ENCODE data around the gene TH.

The TH gene

DNA sequence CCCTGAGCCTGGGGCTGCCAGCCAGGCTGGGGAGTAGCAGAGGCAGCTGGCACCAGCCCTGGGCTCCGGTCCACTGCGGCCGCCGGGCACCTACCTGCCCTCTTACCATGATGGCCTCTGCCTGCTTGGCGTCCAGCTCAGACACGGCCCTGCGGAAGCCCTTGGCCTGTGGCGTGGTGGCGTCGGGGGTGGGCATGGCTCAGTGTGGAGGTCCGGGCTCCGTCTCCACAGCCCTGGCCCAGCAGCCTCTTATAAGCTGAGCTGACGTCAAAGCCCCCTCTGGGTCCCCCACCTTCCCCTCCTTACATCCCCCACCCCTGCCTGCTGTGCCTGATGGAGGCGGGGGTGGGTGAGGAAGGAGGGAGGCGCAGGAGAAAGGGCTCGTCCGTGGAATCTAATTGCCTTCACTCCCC, at the start of gene TH:
TH (minus strand) TSS at position 225 of the 413 bp plus-strand sequence; CDS start at position 196, 29 bp downstream.
- no peak for FAIRE-seq

DNA sequence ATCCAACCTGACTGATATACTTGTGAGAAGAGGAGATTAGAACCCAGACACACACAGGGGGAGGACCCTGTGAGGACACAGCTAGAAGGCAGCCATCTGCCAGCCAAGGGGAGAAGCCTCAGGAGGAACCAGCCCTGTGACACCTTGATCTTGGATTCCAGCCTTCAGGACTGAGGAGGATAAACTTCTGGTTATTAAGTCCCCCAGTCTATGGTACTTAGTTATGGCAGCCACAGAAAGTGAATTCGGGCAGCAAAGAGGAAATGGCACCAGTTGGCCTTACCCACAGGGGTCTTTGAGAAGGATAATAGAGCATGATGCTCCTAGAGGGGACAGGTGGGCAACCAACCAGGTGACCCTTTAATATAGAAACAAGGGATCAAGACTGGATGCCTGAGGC, 49.4 kb upstream of the TH start:
- no peak for FAIRE-seq

DNA sequence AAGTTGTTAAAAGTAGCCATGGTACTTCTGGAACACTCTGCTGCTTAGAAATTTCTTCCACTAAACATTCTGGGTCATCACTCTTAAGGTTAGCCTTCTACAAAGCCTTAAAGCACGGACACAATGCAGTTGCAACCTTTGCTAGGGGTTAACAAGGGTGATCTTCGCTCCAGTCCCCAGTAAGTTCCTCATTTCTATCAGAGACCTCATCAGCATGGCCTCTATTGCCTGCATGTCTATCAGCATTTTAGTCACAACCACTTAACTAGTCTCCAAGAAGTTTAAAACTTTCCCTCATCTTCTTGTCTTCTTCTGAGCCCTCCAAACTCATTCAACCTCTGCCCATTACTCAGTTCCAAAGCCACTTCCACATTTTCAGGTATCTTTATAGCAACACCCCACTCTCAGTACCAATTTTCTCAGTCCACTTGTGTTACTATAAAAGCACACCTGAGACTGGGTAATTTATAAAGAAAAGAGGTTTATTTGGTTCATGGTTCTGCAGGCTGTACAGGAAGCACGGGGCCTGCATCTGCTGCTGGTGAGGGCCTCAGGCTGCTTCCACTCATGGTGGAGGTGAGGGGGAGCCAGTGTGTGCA, 48.7 kb upstream of the TH start:
- no peak for FAIRE-seq

DNA sequence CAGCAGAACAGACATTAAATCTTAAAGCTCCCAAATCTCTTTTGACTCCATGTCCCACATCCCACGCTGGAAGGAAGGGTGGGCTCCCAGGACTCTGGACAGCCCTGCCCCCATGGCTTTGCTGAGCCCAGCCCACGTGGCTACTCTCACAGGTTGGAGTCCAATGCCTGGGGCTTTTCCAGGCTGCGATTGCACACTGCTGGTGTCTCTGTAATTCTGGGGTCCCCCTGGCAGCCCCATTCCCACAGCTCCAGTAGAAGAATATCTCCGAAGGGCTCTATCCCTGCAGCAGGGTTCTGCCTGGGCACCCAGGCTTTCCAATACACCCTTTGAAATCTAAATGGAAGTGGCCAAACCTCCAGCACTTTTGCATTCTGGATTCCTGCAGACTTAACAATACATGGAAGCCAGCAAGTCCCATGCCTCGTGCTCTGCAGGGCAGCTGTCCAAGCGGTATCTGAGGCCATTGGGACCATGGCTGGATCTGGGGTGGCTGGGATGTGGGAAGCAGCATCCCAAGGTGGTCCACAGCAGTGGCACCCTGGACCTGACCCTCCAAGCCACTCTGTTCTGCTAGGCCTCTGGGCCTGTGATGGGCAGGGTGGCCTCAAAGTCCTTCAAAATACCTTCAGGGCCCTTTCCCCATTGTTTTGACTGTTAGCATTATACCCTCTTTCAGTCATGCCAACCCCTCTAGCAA, 47.9 kb upstream of the TH start:
- FAIRE-seq = no peak

DNA sequence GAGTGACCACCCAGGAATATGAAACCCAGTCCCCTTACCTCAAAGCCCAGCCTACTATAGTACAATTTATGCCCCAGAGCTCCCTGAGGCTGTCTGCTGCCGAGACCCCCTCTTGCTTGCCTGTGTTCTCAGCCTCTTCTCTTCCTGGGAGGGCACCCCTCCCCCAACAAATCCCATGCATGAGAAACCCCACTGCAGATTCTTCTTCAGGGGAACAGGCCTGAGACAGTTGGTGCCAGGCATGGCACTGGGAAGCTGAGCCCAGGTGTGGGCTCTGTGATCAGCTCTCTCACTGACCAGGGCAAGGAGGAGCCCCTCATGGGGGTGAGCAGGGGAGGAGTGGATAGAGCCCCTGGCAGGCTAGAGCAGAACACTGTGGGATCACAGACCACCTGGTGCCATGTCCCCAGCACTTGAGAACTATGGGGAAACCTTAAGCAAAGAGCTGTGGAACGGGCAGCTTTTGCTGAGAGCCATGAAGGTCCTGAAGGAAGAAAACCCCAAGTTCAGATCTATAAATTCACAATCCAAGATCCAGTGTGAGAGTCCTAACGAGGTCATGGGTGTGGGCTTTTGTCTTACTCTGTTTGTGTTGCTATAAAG, 46.5 kb upstream of the TH start:
- FAIRE-seq = no peak

DNA sequence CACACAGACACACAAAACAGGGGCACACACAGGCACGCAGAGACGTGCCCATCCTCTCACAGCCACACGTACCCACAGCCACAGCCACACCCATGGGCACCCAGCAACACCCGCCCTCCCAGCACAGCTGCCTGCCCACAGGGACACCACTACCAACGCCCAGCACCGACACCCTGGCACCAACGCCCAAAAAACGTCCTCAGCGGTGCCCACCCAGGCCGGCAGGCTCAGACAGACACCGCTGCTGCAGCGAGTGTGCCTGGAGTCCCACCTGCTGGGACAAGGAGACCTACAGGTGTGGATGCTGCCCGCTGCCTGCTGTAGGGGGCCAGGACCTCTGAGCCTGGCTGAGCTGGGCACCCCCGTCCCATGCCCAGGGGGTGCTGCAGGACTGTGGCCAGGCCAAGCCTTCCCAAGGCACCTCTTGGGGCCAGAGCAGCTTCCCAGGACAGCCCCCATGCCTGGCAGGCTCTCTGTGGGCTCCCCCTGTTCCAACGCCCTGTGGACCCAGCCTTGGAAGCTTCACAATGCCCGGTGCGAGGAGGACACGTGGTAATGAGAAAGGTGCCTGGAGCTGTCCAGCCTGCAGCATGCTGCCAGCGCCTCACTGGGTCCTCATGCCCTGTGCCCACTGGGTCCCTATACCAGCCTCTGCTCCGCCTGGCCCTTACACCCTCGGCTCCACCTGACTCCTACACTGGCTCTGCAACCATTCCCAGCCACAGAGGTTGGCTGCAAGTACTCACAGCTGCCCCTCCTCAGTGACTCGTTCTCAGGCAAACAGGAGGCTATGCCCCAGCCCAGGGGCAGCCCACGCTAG, 45.8 kb upstream of the TH start:
- no peak for FAIRE-seq

DNA sequence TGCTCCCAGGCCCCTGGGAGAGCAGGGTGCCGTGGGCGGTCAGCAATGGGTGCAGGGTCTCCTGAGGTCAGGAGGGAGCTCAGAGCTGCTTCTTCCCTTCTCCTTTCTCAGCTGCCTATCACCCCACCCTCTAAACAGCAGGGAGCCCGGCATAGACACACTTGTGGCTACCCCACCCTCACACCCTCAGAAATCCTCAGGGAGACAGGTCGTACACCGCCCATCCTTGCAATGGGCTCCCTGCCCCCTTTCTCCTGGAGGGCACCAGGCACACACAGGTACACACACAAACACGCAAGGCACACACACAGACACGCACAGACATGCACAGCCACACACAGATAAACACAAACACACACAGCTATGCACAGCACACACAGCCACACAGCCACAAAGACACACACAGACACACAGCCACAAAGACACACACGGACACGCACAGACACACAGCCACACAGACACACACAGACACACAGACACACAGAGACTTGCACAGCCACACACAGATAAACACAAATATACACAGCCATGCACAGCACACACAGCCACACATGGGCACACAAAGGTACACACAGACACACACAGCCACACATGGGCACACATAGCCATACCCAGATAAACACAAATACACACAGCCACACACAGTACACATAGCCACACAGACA, 44.9 kb upstream of the TH start:
- FAIRE-seq = no peak

DNA sequence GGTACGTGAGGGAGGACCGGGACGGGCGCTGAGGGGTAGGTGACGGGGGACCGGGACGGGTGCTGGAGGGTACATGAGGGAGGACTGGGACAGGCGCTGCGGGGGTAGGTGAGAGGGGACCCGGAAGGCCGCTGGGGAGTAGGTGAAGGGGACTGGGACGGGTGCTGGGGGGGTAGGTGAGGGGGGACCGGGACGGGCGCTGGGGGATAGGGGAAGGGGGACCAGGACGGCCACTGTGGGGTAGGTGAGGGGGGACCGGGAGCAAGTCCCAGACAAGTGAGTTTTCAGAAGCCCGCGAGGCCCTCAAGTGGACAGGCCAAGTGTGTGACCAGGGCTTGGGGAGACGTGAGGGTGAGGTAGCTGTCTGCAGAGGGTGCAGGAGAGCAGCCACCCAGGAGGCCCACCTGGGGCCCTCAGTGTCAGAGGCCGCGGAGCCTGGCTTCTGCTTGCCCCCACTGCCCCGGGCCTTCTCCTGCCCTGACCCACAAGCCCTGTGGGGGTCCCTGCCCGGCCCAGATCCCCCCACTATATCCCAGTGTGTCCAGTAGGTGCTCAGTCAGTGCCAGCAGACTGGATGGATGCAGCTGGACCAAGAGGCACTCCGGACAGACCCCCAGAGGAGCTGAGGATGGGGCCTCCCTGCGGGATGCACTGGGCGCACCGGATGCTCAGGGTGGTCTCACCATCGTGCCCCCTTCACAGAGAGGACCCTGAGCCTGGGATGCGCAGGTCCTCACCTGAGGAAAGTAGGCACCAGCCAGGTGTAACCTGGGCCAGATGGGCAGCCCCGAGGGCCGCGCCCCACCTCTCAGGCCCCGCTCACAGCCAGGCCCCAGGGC, 44.2 kb upstream of the TH start:
- no peak for FAIRE-seq

DNA sequence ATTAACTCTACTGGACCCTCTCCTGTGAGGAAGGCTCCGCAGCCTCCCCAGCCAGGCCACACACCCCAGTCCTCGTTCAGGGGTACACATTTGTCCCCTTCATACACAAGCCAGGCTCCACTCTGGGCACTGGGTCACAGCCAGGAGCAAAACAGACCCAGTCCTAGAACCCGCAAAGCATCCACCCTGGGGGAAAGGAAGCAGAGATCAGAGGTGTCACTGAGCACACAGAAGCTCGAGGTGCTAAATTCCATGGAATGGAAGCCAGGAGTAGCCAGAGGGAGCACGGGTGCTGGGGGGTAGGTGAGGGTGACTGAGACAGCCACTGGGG, 43.6 kb upstream of the TH start:
- FAIRE-seq = no peak

DNA sequence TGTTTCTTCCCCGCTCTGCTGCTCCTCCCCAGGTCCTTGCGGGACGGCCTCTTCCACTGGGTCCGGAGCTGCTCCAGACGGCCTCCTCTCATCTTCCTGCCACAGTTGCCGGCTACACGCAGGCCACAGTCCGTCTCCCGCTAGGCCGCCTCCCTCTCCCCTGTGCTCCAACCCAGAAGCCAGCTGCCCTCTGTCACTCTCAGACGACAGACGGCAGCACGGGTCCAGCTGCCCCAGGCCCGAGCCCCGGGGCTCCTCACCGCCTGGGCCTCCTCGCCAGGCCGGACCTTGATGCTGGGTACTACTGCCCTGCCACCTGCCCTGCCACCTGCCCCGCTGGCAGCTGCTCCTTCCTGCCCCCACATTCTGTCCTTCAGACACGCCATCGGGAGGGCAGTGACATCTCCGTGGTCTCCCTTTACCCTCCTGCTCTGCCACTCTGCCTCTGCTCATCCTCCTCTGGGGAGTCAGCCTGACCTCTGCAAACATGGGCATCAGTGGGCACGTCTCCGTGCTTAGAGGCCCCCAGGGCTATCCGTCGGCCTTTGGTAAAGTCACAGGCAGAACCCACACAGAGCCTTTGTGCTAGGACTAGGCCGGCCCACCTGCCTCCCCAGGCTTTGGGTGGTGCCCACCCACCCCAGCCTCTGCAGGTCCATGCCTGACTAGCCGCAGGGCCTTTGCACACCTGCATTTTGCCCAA, 43.1 kb upstream of the TH start:
- FAIRE-seq = no peak

DNA sequence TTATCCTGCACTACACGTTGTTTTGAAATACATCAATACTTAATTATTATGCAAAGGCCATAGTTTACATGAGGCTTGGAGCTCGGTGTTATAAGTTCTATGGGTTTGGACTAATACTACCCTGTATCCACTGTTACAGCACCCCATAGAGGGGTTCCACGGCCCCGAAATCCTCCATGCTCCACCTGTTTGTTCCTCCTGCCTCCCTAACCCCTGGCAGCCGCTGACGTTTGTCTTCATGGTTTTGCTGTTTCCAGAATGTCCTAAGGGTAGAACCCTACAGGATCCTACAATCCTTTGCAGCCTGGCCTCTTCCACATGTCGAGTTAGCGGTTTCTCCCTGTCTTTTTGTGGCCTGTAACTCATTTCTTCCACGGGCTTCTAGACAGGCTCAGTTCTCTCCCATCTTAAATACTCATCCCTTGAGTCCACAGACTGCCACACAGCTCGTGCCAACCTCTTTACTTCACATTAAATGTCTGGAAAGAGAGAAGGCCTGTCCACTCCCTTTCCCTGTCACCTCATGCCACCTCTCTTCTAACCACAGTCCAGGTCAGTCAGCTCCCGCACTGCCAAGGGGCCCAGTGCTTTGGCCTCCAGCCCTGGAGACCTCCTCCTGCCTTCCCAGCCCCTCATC, 42.4 kb upstream of the TH start:
- no peak for FAIRE-seq

DNA sequence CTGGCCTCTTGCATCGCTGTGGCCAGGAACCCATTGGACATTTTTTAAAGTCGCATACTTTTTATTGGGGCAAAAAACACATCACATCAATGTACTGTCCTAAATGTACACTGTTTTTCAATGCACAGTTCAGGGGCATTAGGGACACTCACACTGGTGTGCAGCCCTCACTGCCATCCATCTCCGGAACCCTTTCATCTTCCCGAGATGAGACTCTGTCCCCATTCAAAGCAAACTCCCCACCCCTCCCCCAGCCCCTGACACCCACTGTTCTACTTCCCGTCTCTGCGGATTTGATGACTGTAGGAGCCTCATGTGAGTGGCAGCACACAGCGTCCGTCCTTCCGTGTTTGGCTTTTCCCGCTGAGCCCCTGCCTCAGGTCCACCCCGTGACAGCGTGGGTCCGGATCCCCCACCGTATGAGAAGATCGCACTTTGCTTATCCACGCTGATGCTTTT, 41.8 kb upstream of the TH start:
- no peak for FAIRE-seq

DNA sequence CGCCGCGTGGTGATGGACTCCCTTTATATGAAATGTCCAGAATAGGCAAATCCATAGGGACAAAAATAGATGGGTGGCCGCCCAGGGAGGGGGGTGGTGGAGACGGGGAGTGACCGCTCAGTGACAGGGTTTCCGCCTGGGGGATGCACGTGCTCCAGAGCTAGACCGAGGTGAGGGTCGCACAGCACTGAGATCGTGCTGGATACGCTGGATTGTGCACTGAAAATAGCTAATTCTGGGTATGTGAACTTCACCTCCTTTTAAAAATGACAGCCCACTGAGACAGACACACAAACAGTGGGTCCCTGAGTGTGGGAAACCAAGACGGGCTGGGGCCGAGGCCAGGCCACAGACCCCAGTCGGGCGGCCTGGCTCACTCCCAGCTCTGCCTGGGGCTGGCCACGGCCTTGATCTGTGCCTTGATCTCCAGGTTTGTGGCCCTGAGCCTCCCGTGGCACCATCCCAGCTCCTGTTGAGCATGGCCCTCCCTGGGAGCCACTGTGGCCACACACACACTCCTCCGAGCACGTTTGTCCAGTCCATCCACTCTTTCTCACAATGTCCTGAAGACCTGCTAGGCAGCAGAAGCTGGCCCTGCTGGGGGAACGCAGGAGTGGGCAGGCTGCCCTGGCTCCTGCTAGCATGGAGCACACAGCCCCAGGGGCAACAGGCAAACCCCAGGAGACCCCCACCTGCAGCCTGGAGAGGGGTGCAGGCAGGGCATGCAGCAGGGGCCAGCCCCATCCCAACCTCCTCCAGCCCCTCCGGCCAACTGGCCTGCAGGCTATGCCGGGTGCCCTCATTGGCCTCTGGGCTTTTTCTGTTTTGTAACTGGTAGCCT, 41.0 kb upstream of the TH start:
- FAIRE-seq = no peak

DNA sequence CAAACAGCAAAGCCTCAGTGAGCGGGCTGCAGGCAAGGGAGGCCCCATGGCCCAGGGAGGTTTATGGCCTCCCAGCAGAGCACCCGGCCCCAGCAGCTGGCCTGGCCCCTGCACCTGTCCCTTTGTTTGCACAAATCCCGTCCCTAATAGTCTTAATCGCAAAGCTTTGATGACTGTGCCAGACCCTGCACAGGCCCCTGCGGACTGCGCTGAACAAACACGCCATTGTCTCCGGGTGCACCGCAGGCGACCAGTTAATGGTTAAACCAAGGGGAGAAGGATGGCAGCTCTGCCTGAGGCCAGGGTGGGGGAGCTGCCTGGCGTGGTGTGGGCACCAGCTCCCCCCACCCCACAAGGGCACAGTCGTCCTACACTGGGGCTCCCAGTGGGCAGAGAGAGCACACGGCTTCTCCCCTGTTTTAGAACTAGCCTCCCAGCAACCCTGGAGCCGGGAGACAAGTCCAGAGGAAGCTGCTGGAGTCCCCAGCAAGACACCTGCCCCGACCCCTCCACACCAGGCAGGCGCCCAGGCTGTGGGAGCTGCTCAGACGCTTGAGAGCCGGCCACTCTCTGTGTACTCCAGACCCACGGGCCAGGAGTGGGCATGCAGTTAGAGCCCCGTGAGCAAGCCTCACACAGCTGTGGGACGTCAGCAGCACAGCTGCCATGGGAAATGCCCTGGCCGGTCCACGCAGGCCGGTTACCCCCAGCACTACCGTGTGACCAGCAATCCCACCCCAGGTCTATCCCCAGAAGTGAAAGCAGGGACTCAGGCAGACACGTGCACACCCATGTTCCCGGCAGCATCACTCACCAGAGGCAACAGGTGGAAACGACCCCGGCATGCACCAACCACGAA, 39.7 kb upstream of the TH start:
- no peak for FAIRE-seq

DNA sequence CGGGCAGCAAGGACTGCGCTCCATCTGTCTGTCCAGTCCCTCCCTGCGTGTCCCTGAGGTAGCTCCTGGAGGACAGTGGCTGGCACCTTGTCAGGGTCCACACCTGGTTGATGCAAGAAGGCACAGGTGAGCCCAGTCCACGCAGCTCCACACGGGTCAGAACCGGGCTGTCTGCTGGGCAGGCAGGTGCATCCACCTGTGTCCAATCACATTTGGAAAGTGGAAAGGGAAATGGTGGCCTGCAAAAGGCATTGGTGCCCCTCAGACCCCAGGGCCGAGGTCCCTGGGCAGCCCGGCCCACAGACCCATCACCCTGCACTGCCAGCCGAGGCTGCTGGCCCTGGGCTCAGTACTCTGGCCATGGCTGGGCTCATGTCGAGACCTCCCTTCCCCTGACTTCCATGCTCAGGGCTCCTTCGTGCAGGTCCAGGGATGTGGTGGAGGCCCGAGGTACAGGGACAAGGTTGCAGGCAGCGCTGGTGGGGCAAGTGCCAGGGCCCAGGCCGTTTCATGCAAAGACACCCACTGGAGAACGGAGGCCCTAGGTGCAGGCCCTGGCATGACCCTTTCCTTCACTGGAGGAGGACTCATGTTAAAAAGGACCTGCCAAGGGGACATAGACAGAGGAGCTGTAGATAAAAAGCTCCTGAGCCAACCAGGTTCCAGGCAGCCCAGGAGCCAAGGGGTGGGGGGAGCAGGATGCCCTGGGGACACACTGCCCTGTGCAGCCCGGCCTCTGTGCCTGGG, 38.9 kb upstream of the TH start:
- no peak for FAIRE-seq

DNA sequence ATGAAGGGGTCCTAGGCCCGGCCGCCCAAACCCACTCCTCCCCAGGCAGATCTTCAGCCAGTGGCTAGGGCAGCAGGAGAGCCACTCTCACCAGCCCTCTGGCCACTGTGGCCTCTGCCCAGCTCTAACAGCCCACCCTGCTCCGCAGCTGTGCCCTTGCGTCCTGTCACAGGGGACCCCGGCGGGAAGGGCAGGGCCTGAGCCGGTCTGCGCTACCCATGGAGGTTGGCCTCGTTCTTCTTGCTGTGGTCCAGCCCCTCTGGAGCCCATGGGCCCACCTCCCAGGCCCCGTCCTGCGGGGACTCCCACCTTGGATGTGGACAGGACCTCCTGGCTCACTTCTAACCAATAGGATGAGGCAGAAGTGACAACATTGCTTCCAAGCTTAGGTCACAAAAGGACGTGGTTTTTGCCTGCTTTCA, 38.3 kb upstream of the TH start:
- no peak for FAIRE-seq

DNA sequence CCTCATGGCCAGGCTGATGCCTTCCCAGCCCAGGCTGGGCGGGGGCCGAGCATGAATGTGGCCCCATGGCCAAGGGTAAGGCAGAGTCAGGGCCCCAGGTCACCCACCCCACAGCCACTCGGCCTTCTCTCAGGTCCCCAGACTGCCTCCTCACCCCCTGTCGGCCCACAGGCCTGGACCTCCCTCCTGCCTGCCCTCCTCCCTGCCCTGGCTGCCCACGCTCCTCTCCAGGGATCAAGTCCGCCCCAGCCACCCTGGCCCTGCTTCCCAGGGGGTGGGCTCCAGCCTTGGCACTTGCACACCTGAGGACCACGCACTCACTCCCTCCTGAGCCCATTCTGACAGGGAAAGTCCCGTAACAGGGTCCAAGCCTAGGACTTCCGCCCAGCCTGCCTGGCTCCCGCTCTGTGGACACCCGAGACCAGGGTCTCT, 37.8 kb upstream of the TH start:
- FAIRE-seq = no peak

DNA sequence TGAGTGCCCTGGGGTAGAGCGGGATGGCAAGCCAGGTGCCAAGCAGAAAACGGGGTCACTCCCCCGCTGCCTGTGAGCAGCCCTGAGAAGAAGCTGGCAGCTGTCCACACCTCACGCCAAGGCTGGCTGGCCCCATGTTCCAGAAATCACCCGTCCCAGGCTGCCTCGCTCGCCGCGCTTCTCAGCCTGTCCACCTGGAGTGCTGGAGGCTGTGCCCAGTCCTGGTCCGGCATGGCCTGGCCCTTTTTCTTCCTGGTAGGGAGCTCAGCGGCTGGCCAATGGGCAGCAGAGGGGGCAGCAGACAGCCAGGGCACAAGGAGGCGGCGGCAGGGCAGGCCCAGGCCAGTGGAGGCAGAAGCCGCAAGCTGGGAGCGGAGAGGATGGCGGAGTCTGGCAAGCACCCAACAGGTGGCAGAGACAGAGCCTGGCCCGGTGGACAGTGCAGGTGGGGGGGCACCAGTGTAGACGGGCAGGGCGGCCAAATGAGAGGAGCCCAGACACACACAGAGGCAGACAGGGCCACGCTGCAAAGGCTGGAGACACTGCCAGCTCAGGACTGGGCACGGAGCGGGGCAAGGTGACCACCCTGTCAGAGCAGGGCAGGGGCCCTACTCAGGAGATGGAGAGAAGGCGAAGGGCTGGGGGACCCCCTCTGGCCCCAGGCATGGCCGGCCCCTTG, 37.2 kb upstream of the TH start:
- no peak for FAIRE-seq
